ENCODE results near the gene HIPK2. TPM values are rescaled to one million over a fixed set of nuclear protein-coding genes. Genes with fewer than 3 reads are reported as not detected.

HIPK2 gene
- total and polyA plus RNA-seq, 2 experiments from 2014 or later, result 23.2 to 47.0 TPM

DNA sequence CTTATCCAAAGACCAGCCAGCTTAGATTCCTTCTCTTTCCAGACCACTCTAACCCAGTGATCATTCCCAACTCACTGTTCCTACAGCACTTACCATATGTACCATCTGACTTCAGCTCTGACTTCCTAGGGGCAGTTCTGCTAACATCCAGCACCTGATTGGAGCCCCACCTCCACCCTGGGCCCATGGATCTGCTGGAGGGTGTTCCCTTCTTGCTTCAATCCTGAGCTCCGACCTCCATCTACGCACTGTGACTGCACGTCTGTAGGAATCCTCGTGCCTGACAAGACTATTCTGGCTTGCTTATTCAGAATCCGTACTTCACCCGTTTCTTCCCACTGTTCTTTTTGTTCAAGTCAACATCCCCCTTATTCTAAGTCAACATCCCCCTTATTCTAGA lies 57.6 kb downstream of the HIPK2 start:
- H3K36me3 ChIP-seq, result peaks cover 15% of the 10 kb centered on the region
- no peak overlapping the region for H3K27ac ChIP-seq
- H3K4me3 ChIP-seq, result no peak overlapping the region
- H3K4me1 ChIP-seq (ENCODE audit: low read depth), result peaks cover 12% of the 10 kb centered on the region
- DNase-seq (ENCODE audit: low read depth in 1 of 2, low spot score in 1 of 2), result no peak
- no peaks in the 10 kb centered on the region for H3K27me3 ChIP-seq
- no peaks in the 10 kb centered on the region for H3K9me3 ChIP-seq (ENCODE audit: low read depth)
- TF ChIP-seq, protein P1, sequence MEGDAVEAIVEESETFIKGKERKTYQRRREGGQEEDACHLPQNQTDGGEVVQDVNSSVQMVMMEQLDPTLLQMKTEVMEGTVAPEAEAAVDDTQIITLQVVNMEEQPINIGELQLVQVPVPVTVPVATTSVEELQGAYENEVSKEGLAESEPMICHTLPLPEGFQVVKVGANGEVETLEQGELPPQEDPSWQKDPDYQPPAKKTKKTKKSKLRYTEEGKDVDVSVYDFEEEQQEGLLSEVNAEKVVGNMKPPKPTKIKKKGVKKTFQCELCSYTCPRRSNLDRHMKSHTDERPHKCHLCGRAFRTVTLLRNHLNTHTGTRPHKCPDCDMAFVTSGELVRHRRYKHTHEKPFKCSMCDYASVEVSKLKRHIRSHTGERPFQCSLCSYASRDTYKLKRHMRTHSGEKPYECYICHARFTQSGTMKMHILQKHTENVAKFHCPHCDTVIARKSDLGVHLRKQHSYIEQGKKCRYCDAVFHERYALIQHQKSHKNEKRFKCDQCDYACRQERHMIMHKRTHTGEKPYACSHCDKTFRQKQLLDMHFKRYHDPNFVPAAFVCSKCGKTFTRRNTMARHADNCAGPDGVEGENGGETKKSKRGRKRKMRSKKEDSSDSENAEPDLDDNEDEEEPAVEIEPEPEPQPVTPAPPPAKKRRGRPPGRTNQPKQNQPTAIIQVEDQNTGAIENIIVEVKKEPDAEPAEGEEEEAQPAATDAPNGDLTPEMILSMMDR (IDR thresholded peaks at IDR 0.05; ENCODE audit: low read depth, low read length), result no peak

DNA sequence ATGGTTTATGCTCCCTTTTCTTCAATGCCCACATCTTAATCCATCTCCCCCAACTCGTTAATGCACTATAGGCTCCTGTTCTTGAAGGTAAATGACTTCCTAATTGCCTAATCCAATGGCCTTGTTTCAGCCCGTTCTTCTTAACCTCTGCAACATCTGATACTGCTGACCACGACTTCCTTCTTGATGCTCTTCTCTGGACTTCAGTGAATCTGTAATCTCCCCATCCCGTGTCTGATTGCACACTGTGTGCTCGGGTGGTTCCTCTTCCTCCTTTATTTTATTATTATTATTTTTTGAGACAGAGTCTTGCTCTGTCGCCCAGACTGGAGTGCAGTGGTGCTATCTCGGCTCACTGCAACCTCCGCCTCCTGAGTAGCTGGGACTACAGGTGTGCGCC lies 58.9 kb downstream of the HIPK2 start:
- no peaks in the 10 kb centered on the region for H3K27me3 ChIP-seq
- no peak for DNase-seq (ENCODE audit: low read depth in 1 of 2, low spot score in 1 of 2)
- TF ChIP-seq, protein P1 (IDR thresholded peaks at IDR 0.05; ENCODE audit: low read depth, low read length), result no peak
- peaks cover 20% of the 10 kb centered on the region for H3K4me1 ChIP-seq (ENCODE audit: low read depth)
- no peak overlapping the region for H3K4me3 ChIP-seq
- H3K36me3 ChIP-seq, result peaks cover 16% of the 10 kb centered on the region
- no peaks in the 10 kb centered on the region for H3K9me3 ChIP-seq (ENCODE audit: low read depth)
- no peak overlapping the region for H3K27ac ChIP-seq

DNA sequence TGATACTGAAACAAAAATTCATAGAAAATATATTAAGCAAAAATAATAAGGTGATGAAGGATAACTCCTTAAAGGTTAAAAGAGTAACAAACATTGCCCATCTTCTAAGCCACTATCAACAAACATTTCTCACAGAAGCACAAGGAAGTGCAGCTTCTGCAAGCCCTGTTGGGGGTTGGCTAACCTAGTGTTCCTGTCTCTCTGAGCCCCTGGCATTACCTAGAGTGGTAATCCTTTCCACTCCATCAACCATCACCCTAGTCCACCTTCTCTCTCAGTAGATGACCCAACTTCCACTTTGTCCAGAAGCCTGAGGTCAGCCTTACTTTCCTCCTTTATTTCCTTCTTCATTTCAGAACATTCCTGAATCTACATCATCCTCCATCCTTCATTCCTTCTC lies 59.7 kb downstream of the HIPK2 start:
- Histone ChIP-seq H3K4me1 (ENCODE audit: low read depth) (peaks cover 20% of the 10 kb centered on the region), H3K36me3 (peaks cover 16% of the 10 kb centered on the region), H3K27me3 (no peaks in the 10 kb centered on the region), H3K27ac (no peak overlapping the region), H3K9me3 (ENCODE audit: low read depth) (no peaks in the 10 kb centered on the region), H3K4me3 (no peak overlapping the region)
- TF ChIP-seq, protein P1 (IDR thresholded peaks at IDR 0.05; ENCODE audit: low read depth, low read length), result no peak
- DNase-seq (ENCODE audit: low read depth in 1 of 2, low spot score in 1 of 2), result no peak

DNA sequence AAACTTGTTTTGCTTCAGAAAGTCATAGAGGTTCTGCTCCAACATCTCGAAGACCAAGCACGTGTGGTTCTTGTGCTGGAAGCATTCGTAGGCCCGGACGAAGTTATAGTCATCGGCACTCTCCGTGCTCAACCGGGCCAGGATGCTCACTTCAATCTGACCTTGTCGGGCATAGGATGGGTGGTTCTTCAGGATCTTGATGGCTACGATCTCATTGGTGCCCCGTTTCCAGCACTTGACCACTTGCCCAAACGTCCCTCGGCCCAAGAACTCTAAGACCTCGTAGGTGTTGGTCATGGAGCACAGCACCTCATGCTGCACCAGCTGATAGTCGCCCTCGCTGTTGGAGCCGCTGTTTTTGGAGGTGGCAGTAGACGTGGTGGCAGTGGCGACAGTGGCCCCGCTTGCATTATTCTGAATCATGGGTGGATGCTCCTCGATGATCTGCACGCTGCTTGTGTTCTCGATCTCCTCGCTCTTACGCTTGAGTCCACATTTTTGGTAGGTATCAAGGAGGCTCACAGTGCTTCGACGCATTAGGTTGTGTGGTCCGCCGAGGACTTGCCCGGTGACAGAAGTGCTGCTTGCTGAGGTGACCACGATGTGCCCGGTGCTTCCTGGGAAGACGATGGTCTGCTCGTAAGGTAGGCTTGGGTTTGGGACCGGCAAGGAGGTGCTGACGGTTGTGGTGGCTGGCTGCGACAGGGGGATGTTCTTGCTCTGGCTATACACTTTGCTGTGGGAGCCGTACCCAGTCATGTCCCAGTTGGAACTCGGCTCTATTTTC lies 61.4 kb downstream of the HIPK2 start:
- Histone ChIP-seq H3K27me3 (no peaks in the 10 kb centered on the region), H3K36me3 (peaks cover 16% of the 10 kb centered on the region), H3K9me3 (ENCODE audit: low read depth) (no peaks in the 10 kb centered on the region), H3K27ac (no peak overlapping the region), H3K4me3 (no peak overlapping the region), H3K4me1 (ENCODE audit: low read depth) (peaks cover 14% of the 10 kb centered on the region)
- DNase-seq (ENCODE audit: low read depth in 1 of 2, low spot score in 1 of 2), result no peak
- TF ChIP-seq, protein P1 (IDR thresholded peaks at IDR 0.05; ENCODE audit: low read depth, low read length), result no peak

DNA sequence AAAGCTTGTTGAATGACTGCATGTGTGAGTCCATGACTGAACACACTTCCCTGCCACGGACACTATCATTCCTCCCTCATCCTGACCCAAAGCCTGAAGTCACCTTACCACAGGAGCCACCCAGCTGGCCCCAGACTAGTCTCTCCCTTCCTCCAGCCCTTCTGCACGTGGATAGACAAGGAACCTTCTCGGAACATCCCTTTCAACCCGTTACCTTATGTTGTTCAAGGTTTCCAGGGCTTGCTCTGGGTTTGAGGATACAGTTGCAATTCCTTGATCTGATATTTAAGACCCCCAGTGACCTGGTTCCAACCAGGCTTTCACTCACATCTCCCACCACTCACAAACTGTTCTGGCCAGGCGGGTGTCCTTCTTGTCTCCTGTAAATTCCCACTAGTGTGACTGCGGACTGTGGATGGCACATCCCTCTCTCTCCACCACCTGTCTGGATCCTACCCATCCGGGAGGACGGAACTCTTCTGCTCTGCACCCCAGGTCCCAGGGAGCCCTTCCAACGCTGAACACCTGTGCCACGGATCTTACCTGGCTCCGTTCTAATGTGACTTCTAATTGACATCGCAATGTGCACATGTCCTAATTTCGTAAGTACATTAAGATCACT lies 62.5 kb downstream of the HIPK2 start:
- Histone ChIP-seq H3K27me3 (no peaks in the 10 kb centered on the region), H3K27ac (no peak overlapping the region), H3K9me3 (ENCODE audit: low read depth) (no peaks in the 10 kb centered on the region), H3K4me3 (no peak overlapping the region), H3K4me1 (ENCODE audit: low read depth) (peaks cover 14% of the 10 kb centered on the region), H3K36me3 (peaks cover 16% of the 10 kb centered on the region)
- no peak for DNase-seq (ENCODE audit: low read depth in 1 of 2, low spot score in 1 of 2)
- TF ChIP-seq, protein P1 (IDR thresholded peaks at IDR 0.05; ENCODE audit: low read depth, low read length), result no peak
